Measurements from ENCODE around the gene MAP9.

DNA sequence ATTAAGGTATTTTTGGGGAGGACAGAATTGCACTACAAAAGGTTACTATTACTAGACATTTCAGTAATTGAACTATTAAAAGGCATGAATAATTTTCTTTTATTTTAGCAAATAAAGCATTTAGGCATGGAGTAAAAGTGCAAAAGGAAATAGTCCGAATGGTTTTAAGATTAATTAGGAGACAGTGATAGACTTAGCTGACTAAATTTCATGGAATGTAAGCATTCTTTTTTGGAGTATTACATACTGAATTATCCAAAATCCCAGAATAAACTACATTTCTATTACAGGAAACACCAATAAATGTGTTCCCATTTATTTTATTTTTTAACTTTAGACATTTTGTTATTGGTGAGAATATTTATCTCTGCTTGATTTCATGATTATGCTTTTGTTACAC lies 30.7 kb upstream of the MAP9 start:
- TF ChIP-seq, protein P1, sequence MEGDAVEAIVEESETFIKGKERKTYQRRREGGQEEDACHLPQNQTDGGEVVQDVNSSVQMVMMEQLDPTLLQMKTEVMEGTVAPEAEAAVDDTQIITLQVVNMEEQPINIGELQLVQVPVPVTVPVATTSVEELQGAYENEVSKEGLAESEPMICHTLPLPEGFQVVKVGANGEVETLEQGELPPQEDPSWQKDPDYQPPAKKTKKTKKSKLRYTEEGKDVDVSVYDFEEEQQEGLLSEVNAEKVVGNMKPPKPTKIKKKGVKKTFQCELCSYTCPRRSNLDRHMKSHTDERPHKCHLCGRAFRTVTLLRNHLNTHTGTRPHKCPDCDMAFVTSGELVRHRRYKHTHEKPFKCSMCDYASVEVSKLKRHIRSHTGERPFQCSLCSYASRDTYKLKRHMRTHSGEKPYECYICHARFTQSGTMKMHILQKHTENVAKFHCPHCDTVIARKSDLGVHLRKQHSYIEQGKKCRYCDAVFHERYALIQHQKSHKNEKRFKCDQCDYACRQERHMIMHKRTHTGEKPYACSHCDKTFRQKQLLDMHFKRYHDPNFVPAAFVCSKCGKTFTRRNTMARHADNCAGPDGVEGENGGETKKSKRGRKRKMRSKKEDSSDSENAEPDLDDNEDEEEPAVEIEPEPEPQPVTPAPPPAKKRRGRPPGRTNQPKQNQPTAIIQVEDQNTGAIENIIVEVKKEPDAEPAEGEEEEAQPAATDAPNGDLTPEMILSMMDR (IDR thresholded peaks at IDR 0.05; ENCODE audit: insufficient read depth, low read length, poor library complexity, severe bottlenecking), result no peak
- no peak for TF ChIP-seq EZH2phosphoT487 (conservative IDR thresholded peaks at IDR 0.05; ENCODE audit: low read length)
